NCI-H2171 (cell line): ENCODE results near the gene D2HGDH.
"Not testable (repeated sequence)": the region's sequence is repeated elsewhere in the genome, so short reads cannot be mapped to it uniquely, and the experiment has no call there.

Experiments
- DNase-seq: peaks from one replicate; lab custom pipeline; 2025; lab: John Stamatoyannopoulos, UW

D2HGDH gene

GRCh38 chr2:241808721-241809382, 74.4 kb downstream of the D2HGDH start, which contains the start of gene NEU4:
Gene NEU4 (plus strand): TSS chr2:241809193. CDS start chr2:241814485, 5,292 bp downstream.
- DNase-seq, result no peak

DNA sequence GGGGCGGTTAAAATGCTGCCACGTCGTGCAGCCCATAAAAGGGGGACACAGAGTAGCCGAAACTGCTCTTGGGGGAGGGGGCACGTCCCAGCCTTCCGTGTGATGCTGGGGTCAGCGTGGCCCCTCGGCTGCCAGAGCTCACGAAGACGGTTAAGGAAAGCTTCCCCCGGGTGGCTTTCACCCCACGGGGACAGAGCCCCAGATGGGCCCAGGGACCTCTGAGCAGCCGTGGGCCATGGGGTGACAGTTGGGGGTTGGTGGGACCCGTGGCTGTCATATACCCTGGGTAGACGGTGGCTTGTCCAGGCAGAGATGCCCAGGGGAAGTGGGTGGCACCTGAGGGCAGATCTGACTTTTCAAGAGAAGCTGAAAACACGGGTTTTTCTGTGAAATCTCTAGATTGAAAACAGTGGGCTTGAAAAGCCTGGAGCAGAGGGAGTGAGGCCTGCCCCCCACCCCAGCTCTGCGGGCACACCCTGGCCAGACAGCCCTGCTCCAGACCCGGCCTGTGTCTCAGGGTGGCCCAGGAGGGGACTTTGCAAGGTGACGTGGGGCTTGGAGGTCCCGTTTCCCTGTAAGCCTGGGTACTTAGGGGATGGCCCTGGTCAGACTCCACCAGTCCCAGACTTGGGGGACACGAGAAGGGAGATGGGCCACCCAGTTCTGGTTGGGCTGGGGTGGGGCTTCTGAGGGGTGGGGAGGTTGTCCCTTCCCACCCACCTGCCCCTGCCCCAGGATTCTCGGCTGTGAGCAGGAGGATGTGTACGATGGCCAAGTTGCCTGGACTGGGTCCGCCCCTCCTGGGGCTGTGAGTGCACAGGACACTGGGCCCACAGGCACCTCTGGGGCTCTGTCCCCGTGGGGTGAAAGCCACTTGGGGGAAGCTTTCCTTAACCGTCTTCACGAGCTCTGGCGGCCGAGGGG, 75.2 kb downstream of the D2HGDH start:
- DNase-seq, result no peak

DNA sequence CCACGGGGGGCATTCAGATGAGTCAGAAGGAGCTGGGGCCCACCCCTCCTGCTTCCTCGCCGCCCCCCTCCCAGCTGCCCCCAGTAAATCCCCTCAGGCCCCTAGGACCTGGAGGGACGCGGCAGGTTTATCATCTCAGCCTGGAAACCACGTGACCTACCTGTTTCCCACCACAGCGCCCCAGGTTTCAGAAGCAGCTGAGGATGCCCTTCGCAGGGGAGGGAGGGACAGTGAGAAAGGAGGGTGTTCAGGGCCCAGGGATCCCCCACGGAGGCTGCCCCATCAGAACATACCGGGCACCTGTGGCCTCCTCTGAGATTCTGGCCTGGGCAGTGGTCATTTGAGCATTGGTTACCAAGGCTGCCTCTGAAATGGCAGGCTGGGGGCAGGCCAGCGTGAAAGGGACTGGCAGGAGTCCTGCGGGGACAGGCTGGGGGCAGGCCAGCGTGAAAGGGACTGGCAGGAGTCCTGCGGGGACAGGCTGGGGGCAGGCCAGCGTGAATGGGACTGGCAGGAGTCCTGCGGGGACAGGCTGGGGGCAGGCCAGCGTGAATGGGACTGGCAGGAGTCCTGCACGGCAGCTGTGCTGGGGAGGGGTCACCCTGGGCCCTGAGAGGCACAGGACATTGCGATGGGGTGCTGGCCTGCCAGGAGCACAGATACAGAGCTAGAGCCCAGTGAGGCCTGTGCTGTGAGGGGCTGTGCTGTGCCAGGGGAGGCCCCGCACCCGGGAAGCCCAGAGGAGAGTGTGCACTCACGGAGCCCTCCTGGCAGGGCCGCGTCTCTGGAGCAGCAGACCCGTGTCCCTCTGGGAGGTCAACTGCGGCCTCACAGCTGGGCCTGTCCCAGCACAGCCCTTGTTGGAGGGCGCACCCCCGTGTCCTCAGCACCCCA, 76.1 kb downstream of the D2HGDH start:
- no peak for DNase-seq

GRCh38 chr2:241811201-241811951, 76.9 kb downstream of the D2HGDH start:
- DNase-seq, result no peak

DNA sequence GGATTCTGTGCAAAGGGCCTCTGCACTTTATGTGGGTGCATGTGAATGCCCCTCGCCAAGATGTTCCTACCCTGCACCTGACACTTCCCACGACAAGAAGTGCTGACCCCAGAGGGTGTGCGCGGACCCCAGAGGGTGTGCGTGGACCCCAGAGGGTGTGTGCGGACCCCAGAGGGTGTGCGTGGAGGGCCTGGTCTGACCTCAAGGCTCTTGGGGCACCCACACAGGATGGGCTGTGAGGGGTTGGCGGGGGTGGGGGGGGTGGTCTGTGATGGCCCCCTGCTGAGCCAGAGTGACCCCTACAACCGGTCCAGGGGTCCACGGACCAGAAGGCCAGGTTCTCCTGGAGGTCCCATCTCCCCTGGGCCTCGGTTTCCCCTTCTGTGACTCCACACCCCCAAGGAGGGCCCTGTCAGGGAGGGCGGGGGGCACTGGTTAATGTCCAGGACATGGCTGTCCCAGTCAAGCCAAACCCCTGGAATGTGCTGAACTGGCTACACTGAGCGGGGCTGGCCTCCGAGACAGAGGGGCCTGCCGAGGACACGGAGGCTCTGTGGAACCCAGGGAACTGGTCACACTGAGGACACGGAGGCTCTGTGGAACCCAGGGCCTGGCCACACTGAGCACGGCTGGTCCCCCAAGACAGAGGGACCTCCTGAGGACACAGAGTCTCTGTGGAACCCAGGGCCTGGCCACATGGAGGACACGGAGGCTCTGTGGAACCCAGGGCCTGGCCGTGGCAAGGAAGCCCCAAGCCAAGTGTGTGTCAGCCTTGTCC, 77.7 kb downstream of the D2HGDH start:
- DNase-seq, result no peak

DNA sequence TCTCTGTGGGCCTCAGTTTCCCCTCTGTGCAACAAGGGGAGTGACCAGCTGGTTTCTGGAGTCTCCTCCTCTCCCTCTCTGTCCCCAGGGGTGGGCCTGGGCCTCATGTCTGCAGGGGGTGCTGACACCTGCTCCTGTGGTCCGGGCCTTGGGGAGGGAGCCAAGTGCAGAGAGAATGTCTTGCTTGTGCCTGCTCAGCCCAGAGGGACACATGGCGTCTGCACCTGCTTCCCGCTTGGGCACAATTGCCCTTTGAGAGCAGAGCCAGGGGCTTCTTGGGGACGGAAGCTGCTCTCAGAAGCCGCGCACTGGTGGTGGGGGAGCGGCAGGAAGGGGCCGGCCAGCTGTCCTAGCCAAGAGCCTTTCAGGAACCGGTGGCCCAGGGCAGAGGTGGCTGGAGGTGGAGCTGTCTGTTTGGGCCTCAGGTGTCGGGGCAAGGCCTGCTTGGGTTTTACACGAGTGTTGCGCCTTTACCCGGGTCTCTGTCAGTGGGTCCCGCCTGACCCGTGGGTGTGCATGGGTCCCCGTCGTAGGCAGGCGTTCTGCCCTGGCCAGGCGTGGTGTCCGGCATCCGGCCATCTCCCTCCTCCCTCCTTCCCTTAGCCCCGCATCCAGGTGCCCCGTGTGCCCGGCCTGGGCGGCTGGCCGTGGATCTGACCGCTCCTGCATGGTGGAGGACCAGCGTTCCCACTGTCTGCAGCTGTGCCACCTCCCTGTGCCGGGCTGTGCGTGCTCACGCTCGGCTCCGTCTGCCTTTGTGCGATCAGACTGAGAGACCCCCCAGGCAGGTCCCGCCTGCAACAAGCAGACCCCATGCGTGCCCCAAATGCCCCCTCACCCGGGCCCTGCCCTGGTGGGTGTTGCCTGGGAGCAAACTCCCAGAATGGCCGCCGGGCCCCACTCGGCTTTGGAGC, 78.6 kb downstream of the D2HGDH start:
- DNase-seq, result no peak

DNA sequence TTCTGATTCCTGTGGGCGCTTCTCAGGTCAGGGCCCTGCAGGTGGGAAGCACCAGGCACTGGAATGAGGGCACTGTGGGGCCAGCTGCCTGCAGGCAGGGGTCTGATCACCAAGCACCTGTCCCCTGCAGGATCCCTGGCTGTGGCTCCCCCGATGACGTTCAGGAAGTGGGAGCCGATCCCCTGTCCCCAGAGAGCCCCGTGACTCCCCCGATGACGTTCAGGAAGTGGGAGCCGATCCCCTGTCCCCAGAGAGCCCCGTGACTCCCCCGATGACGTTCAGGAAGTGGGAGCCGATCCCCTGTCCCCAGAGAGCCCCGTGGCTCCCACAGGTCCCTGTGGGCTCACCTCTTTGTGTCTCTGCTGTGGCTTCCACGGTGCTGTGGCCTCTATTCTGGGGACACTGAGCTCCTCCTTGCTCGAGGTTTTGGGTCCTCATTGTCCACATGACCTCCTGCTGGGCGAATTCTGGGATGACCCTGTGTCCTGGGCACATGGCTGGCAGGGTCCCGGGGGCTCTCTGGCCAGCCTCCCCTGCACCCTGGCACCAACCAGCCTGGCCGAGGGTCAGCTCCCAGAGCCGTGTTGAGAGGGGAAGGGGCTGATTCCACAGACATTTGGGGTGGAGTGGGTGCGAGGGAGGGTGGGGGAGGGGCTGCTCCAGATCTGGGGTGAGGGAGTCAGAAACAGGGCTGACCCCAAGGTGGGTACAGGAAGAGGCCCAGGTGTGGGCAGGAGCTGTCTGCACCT, 79.4 kb downstream of the D2HGDH start:
- no peak for DNase-seq

- no peak for DNase-seq
These were observed 79.9 kb downstream of the D2HGDH start for GRCh38 chr2:241814393-241814642.

GRCh38 chr2:241814643-241815476, 80.4 kb downstream of the D2HGDH start:
- DNase-seq, result no peak

DNA sequence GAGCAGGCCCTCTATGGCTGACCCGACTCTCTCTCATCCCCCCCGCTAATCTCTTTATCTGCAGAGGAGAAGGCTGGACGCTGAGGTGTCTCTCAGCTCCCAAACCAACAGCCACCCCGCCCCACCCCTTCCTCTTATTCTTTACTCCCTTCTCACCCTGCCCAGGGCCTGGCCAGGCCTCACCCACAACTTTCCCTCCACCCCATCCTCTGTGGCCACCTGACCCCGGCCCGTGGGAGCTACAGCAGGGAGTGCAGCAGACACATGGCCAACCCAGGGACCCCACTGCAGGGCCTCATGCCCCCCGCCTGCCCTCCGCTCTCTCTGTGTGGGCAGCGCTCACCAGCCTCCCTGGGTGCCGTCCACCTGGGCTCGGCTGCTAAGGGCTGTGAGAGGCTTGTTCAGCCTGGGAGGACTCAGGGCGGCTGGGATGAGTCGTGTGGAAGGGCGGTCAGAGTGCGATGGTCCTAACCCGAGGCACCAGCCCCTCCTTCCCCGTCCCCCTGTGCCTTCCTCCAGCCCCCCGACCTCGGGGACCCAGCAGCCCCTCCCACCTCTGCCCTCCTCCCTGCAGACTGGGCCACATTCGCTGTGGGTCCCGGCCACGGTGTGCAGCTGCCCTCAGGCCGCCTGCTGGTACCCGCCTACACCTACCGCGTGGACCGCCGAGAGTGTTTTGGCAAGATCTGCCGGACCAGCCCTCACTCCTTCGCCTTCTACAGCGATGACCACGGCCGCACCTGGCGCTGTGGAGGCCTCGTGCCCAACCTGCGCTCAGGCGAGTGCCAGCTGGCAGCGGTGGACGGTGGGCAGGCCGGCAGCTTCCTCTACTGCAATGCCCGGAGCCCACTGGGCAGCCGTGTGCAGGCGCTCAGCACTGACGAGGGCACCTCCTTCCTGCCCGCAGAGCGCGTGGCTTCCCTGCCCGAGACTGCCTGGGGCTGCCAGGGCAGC, 81.3 kb downstream of the D2HGDH start:
- DNase-seq, result no peak

DNA sequence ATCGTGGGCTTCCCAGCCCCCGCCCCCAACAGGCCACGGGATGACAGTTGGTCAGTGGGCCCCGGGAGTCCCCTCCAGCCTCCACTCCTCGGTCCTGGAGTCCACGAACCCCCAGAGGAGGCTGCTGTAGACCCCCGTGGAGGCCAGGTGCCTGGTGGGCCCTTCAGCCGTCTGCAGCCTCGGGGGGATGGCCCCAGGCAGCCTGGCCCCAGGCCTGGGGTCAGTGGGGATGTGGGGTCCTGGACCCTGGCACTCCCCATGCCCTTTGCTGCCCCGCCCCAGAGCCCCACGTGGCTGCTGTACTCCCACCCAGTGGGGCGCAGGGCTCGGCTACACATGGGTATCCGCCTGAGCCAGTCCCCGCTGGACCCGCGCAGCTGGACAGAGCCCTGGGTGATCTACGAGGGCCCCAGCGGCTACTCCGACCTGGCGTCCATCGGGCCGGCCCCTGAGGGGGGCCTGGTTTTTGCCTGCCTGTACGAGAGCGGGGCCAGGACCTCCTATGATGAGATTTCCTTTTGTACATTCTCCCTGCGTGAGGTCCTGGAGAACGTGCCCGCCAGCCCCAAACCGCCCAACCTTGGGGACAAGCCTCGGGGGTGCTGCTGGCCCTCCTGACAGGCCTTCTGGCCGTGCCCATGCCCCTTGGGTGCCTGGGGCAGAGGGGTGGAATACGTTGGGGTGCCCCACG, 82.1 kb downstream of the D2HGDH start:
- DNase-seq, result no peak

DNA sequence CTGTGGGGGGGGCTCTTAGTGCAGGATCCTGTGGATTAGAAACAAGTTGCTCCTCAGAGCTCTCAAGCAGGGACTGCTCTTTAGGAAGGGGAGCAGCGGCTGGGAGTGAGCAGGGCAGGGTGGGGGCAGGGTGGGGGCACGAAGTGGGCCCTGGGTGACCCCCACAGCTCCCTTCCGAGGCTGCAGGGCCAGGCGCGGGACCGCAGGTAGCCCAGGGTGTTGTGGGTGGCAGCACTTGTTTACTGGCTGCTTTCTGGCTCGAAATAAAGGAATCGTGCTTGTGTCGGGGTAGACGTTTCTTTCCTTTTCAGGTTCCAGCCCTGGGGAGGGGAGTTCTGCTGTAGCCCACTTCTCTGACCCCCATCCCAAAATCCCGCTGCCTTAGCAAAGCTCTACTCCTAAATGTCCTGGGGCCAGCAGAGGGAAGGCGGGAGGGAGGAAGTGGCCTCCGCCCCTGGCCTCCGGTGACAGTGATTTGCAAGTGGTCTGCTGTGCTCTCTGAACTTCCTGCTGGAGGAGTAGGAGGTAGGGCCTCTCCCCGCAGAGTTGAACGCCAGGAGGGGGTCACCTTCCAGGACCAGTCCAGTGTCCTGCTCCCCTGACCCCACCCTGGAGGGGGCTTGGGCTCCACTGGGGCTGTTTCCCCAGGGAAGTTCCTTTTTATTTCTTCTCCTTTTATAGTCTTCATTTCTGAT, 82.8 kb downstream of the D2HGDH start:
- DNase-seq, result no peak

GRCh38 chr2:241817821-241818215, 83.4 kb downstream of the D2HGDH start:
- not testable (repeated sequence) for DNase-seq
